Measurements from ENCODE around the gene GLUD2.
"Not testable (repeated sequence)": the region's sequence is repeated elsewhere in the genome, so short reads cannot be mapped to it uniquely, and the experiment has no call there.

The GLUD2 gene

DNA sequence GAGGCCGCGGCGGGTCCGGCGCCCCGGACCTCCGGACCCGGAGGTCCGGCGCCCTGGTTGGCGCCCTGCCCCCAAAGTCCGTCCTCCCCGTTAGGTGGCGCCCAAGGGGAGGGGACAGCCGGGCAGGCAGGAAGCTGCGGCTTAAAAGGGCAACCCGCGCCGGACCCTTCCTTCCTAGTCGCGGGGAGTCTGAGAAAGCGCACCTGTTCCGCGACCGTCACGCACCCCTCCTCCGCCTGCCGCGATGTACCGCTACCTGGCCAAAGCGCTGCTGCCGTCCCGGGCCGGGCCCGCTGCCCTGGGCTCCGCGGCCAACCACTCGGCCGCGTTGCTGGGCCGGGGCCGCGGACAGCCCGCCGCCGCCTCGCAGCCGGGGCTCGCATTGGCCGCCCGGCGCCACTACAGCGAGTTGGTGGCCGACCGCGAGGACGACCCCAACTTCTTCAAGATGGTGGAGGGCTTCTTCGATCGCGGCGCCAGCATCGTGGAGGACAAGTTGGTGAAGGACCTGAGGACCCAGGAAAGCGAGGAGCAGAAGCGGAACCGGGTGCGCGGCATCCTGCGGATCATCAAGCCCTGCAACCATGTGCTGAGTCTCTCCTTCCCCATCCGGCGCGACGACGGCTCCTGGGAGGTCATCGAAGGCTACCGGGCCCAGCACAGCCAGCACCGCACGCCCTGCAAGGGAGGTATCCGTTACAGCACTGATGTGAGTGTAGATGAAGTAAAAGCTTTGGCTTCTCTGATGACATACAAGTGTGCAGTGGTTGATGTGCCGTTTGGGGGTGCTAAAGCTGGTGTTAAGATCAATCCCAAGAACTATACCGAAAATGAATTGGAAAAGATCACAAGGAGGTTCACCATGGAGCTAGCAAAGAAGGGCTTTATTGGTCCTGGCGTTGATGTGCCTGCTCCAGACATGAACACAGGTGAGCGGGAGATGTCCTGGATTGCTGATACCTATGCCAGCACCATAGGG lies at the start of gene GLUD2:
TSS of gene GLUD2 (plus strand) at position 170 of the 979 bp plus-strand sequence. CDS start at position 245, 75 bp downstream.
- not testable (repeated sequence) for DNase-seq (ENCODE audit: low spot score)

DNA sequence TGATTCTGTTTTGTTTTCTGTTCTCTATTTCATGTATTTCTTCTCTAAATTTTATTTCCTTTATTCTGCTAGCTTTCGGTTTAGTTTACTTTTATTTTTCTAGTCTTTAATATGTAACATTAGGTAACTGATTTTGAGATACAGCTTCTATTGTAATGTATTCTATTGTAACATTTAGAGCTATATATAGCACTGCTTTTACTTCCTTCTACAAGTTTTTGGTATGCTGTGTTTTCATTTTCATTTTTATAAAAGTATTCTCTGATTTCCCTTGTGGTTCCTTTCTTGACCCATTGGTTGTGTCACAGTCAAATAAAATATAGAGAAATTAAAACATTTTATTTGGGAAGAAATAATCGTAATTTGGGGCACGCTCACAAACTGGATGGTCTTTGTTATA lies 48.0 kb upstream of the GLUD2 start:
- no peak for DNase-seq (ENCODE audit: low spot score)

DNA sequence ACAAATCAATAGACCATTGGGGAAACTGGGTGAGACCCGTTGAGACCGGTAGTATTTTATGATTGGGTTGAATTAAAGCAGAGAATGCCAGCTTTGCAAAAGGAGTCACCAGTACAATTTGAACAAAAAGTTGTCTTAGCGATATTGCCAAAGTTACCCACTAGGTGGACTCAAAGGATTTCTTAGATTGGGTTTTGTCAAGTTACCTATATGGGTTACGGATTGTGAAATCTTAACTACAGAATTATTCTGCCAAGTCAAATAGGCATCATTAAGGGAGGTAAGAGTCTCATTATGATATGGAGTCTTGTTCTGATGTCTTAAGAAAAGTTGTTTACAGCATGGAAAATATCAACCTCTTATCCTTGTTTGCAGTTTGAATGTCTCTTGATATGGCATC lies 46.8 kb upstream of the GLUD2 start:
- no peak for DNase-seq (ENCODE audit: low spot score)

GRCh38 chrX:121008920-121009319 lies 38.5 kb upstream of the GLUD2 start:
- no peak for DNase-seq (ENCODE audit: low spot score)

GRCh38 chrX:121009764-121010163 lies 37.6 kb upstream of the GLUD2 start:
- DNase-seq (ENCODE audit: low spot score) = no peak

DNA sequence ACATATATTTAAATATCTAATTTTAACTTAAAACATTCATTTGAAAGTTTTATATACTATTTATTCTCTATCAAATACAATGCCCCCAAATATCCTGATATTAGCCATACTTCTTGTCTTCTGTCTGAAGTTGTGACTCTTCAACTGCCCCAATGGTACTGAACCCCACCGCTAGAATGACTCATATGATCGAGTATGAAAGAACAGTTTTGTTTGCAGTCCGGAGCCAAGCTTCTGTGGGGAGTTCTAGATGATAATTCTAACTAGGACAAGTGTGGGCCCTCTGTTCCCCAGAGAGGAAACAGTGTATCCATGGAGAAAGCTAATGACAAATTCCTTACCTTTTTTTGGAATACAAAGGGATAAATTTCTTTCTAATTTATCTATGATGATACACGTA lies 37.2 kb upstream of the GLUD2 start:
- DNase-seq (ENCODE audit: low spot score) = no peak

DNA sequence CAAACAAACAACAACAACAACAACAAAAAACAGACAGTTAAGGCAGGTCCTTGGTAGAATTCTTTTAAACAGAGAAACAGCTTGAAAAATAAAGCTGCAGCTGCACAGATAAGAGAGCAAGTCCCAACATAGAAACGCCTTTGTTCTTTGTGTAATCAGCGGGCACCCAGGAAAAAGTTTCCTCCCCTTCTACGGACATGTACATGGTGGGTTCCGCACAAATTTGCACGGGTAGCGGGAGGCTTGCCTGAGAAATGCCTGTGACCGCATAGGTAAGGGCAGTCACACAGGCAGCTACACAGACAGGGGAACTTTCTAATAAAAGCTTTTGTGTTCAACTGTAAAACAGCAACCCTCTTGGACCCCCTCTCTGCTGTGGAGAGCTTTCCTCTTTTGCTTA lies 36.2 kb upstream of the GLUD2 start:
- DNase-seq (ENCODE audit: low spot score) = no peak

DNA sequence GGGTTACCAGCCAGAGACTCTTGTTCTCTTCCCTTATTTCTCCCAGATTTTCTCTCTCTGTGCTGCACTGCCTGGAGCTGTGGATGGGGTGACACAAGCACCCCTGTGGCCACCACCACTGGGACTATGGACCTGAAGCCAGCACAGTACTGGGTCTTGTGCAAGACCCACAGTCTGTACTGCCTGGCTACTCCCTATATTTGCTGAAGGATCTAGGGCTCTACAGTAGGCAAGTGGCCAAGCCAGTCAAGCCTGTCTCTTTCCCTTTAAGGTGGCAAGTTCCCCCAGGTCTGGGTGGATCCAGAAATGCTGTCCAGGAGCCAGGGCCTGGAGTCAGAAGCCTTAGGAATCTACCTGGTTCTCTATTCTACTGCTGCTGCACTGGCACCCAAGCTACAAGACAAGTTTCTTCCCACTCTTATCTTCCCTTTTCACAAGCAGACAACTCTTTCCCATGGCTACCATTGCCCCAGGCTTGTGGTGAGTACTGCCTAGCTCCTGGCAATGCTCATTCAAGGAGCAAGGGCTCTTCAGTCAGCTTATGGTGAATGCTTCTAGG lies 33.4 kb upstream of the GLUD2 start:
- no peak for DNase-seq (ENCODE audit: low spot score)

- no peak for DNase-seq (ENCODE audit: low spot score)
These were observed 32.6 kb upstream of the GLUD2 start for GRCh38 chrX:121014826-121015225.

DNA sequence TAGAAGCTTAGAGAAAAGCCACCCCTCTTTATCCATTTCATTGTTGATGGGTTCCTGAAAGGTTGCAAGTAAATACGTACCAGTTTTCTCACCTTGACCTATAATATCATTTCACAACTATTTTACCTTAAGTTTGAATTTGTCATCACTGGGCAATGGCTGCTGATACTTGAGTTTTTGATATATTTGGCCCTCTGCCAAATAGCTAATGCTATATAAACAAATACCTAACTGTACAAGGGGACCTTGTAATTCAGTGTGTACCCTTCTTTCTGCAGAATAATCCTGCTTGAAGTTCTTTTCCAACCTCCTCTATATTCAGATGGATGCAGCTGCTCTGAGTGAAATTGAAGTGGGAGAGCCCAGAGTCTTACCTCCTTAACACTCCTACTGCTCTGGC lies 19.0 kb upstream of the GLUD2 start:
- no peak for DNase-seq (ENCODE audit: low spot score)

DNA sequence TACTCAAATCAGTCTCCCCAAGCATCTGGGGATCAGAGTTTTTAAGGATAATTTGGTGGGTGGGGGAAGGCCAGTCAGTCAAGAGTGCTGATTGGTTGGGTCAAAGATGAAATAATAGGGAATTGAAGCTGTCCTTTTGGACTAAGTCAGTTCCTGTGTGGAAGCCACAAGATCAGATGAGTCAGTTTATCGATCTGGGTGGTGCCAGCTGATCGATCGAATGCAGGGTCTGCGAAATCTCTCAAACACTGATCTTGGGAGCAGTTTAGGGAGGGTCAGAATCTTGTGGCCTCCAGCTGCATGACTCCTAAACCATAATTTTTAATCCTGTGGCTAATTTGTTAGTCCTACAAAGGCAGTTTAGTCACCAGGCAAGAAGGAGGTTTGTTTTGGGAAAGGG lies 17.3 kb upstream of the GLUD2 start:
- no peak for DNase-seq (ENCODE audit: low spot score)

DNA sequence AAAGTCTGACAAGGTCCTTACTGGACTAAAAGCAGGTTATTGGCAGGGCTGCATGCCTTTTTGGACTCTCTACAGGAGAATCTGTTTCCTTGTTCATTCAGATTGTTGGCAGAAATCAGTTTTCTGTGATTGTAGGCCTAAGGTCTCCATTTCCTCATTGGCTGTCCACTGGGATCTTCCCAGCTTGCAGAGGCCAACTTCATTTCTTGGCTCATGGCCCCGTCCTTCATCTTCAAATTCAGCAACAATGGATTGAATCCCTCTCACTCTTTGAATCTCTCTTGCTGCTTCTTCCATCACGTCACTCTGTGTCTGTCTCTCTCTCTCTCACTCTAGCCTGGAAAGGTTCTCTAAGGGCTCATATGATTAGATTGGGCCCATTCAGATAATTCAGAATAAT lies 14.9 kb upstream of the GLUD2 start:
- DNase-seq (ENCODE audit: low spot score) = no peak

GRCh38 chrX:121036137-121036536 lies 11.3 kb upstream of the GLUD2 start:
- DNase-seq (ENCODE audit: low spot score) = no peak

DNA sequence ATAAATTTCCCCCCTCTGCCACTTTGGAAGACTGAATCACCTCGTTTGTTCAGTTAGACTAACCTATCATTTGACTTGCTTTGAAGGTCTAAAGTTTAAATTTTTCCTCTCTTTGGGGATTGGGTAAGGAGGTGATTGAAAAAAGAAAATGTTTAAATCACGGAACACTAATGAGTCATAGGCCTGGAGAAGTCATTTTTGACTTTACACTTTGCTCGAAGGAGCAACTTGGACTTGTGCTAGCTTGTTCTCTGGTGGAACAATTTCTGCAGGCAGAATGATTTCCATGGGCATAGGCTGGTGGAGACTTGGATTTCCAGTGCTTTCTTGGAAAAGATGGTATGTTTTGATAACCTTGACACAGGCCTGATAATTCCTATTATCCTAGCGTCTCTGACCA lies 10.5 kb upstream of the GLUD2 start:
- DNase-seq (ENCODE audit: low spot score) = no peak

DNA sequence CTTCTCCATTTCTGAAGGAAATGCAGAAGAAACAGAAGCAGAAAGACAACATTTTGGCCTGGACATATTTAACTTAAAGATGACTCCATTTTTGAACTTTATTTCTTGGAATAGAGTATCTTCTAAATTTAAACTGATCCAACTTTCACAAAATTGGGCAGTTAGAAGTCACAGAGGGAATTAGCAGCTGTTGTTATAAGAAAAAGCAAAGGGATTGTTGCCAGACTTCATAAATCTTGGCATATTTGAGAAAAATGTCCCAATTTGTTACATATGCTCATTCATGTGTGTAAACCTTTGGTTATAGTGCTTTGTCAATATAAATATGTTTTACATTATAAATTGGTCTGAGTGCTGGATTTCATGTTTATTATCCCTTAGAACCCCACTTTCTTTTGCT lies 3.4 kb downstream of the GLUD2 start:
- DNase-seq (ENCODE audit: low spot score) = no peak

GRCh38 chrX:121052122-121052521 lies 4.7 kb downstream of the GLUD2 start:
- no peak for DNase-seq (ENCODE audit: low spot score)

DNA sequence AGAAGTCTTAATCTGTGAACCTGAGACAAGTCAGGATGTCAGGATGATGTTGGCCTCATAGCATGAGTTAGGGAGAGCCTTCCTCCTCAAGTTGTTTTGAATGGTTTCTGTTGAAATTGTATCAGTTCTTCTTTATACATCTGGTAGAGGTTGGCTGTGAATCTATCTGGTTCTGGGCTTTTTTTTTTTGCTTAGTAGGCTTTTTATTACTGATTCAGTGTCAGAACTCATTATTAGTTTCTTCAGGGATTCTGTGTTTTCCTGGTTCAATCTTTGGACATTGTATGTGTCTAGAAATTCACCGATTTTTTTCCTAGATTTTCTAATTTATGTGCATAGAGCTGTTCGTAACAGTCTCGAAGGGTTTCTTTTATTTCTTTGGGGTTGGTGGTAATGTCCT lies 14.9 kb downstream of the GLUD2 start:
- no peak for DNase-seq (ENCODE audit: low spot score)

DNA sequence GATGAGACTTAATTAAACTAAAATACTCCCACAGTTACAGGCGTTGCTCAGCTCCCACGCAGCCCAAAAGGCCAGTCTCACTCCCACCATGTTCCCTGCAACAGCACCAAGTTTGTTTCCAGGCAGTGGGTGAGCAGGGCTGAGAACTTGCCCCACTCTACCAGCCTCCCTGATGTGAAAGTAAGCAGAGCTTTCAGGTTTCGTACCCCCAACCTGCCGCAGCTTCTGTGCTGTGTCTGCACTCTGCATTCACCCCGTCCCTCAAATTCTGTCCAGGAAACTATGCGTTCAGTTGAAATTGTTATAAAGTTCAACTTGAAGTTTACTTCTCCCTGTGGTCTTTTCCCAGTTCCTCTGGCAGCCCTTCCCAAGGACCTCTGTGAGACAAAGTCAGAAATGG lies 17.2 kb downstream of the GLUD2 start:
- no peak for DNase-seq (ENCODE audit: low spot score)

DNA sequence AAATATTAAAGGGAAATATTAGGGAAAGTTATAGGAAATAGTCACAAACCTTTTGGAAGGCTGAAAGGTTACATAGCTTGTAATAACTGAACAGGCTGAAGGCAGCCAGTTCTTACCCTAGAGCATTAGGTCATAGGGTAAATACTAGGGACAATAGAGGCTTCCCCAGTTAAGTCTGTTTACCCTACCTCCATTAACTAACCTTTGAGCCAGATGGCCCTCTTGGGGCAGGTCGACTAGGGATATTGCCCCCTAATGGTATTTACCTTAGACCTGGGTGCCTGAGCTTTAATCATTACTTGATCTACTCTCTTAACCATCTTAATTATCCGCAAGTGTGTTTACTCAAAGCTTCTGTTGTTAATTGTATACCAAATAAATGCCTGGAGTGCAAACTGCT lies 36.8 kb downstream of the GLUD2 start:
- not testable (repeated sequence) for DNase-seq (ENCODE audit: low spot score)

DNA sequence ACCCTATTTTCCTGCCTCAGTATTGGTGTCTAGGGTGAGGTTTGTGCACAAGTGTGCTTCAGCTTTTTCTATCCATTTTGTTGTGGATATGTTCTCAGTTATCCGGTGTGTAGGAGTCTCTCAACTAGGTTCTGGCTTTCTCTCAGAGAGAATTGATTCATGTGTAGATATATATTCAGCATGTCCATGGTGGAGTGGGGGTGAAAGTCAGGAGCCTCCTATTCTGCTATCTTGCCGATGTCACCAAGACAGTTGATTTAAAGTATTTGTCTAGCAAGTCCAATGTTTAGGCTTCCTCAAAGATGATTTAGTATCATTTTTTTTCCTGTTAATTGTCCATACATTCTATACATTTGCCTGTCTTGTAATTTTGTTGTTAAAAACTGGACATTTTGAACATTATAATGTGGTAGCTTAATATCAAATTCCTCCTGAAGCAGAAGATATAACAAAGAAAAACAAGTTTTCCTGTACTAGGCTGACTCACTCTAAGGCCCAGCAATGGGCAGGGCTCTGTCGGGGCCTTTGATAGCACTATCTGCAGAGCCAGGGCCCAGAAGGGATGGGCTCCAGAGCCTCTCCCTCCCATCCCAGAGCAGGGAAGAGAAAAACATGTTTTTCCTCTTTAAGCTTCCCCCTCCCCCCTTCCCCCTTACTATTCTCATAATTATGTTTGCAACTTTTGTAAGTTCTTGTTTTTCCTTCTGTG lies 37.6 kb downstream of the GLUD2 start:
- DNase-seq (ENCODE audit: low spot score) = no peak

- no peak for DNase-seq (ENCODE audit: low spot score)
These were observed 38.2 kb downstream of the GLUD2 start for GRCh38 chrX:121085612-121086010.

GRCh38 chrX:121093011-121093410 lies 45.6 kb downstream of the GLUD2 start:
- no peak for DNase-seq (ENCODE audit: low spot score)
